NCI-H128 (cell line): Measurements from ENCODE around the gene FMN1.
"Not testable (repeated sequence)": the region's sequence is repeated elsewhere in the genome, so short reads cannot be mapped to it uniquely, and the experiment has no call there.

Experiments
- DNase-seq: peaks from one replicate; lab custom pipeline; 2025; ENCODE audit not compliant: unreplicated experiment; lab: John Stamatoyannopoulos, UW

The FMN1 gene

GRCh38 chr15:32991619-32992111, 202.8 kb downstream of the FMN1 start:
- DNase-seq: no peak

GRCh38 chr15:32990071-32990470, 204.4 kb downstream of the FMN1 start:
- DNase-seq: no peak

- DNase-seq: no peak
Measured at GRCh38 chr15:32987067-32987466, 207.4 kb downstream of the FMN1 start.

GRCh38 chr15:32986147-32986546, 208.4 kb downstream of the FMN1 start:
- no peak for DNase-seq

GRCh38 chr15:32983679-32984078, 210.8 kb downstream of the FMN1 start:
- no peak for DNase-seq

- DNase-seq: no peak
Measured at GRCh38 chr15:32982001-32982400, 212.5 kb downstream of the FMN1 start.

GRCh38 chr15:32981536-32981935, 213.0 kb downstream of the FMN1 start:
- no peak for DNase-seq

GRCh38 chr15:32979710-32980109, 214.8 kb downstream of the FMN1 start:
- DNase-seq: no peak

- DNase-seq: no peak
Measured at GRCh38 chr15:32977506-32977905, 217.0 kb downstream of the FMN1 start.

- no peak for DNase-seq
Measured at GRCh38 chr15:32974691-32975090, 219.8 kb downstream of the FMN1 start.

- no peak for DNase-seq
Measured at GRCh38 chr15:32972686-32973085, 221.8 kb downstream of the FMN1 start.

GRCh38 chr15:32970847-32971246, 223.7 kb downstream of the FMN1 start:
- DNase-seq: no peak

- DNase-seq: no peak
Measured at GRCh38 chr15:32967521-32967920, 227.0 kb downstream of the FMN1 start.

- DNase-seq: no peak
Measured at GRCh38 chr15:32966512-32966911, 228.0 kb downstream of the FMN1 start.

GRCh38 chr15:32965897-32966296, 228.6 kb downstream of the FMN1 start:
- no peak for DNase-seq

GRCh38 chr15:32959077-32959476, 235.4 kb downstream of the FMN1 start:
- no peak for DNase-seq

- no peak for DNase-seq
Measured at GRCh38 chr15:32957219-32957618, 237.3 kb downstream of the FMN1 start.

GRCh38 chr15:32956711-32957110, 237.8 kb downstream of the FMN1 start:
- no peak for DNase-seq

- DNase-seq: no peak
Measured at GRCh38 chr15:32956006-32956405, 238.5 kb downstream of the FMN1 start.

- no peak for DNase-seq
Measured at GRCh38 chr15:32953533-32953910, 241.0 kb downstream of the FMN1 start.

GRCh38 chr15:32952901-32953532, 241.5 kb downstream of the FMN1 start:
- DNase-seq: no peak

- DNase-seq: no peak
Measured at GRCh38 chr15:32951736-32952464, 242.6 kb downstream of the FMN1 start.

- not testable (repeated sequence) for DNase-seq
Measured at GRCh38 chr15:32950051-32950450, 244.5 kb downstream of the FMN1 start.
